Pancreas (tissue), 10 donors: ENCODE measurements around the gene HCRT. TPM values are rescaled to one million over a fixed set of nuclear protein-coding genes. Genes with fewer than 3 reads are reported as not detected.

Source experiments
- ATAC-seq, 4 donors: fragments of 200-7000 bp; cut with Tn5 transposase; one replicate each; pipeline versions ENCODE4 v1.8.0 to v1.9.1; 2020; ENCODE audit warnings: mild to moderate bottlenecking in 4 of 4, moderate library complexity in 4 of 4
- DNase-seq, 6 donors: peaks; one replicate each; pipeline ENCODE4 v3.0.0-alpha.2; 2020
- FAIRE-seq: peaks from 2 replicates; lab custom pipeline; 2012; peaks lifted over from hg19 to GRCh38; lab: Jason Lieb, UNC
- H3K27ac ChIP-seq, 4 donors: fragments of 200-600 bp; sonication (generic); 1 replicate in 3 of 4; 2 replicates in 1 of 4; pipeline versions ENCODE4 v1.5.0 to v1.8.0; 2020
- H3K27me3 ChIP-seq, 4 donors: fragments of 200-600 bp; one replicate each; pipeline ENCODE4 v1.8.0; 2021
- H3K36me3 ChIP-seq, 3 donors: fragments of 200-600 bp; sonication (generic) in 1 of 3; one replicate each; pipeline versions ENCODE4 v1.5.0 to v1.8.0; 2020 to 2021
- H3K4me1 ChIP-seq, 3 donors: fragments of 200-600 bp; one replicate each; pipeline ENCODE4 v1.8.0; 2021
- H3K4me3 ChIP-seq, 4 donors: fragments of 200-600 bp; sonication (generic) in 2 of 4; one replicate each; pipeline versions ENCODE4 v1.5.0 to v1.8.0; 2020 to 2021
- H3K9me3 ChIP-seq, 4 donors: fragments of 200-600 bp; one replicate each; pipeline ENCODE4 v1.8.0; 2021
- WGBS, 2 donors: extraction: QIAGEN DNeasy Blood & Tissue Kit; methylation state at CpG; one replicate each; pipeline ENCODE4 v1.1.7; 2013; 5-methylcytosine and 5-hydroxymethylcytosine counted together
- intact Hi-C, 3 donors: fragments of 100-400 bp; cut with DNase I; formaldehyde crosslinking; loops; one replicate each; pipeline versions ENCODE4 v1.11.1 to v1.14.2; 2022
- polyA plus RNA-seq, 2 donors: library from polyadenylated mRNA; stranded (reverse); fragments of 200-250 nt; gene quantifications; one replicate each; pipeline ENCODE4 v1.2.3, GENCODE V29; 2013
- total RNA-seq, 6 donors: library from RNA; stranded (reverse); fragmentation: NEBNext Ultra II Directional in 4 of 6; extraction: Animal tissue kit (Norgen Biotek cat#: 25700) in 4 of 6; gene quantifications; one replicate each; pipeline versions ENCODE4 v1.2.1 to v1.2.4, GENCODE V29; 2021 to 2023
- TF ChIP-seq, protein P1 (sequence below), 4 donors: fragments of 200-600 bp; sonication (generic) in 3 of 4; IDR thresholded peaks; one replicate each; pipeline versions ENCODE4 v1.5.0 to v1.8.0; 2021; ENCODE audit warnings: antibody characterized with exemption in 4 of 4
- donor health status: healthy with polysubstance abuse.
- donor health status: DM: no; HTN: no; CAD: no; lungs with moderate emphysema.
- donor health status: DM: no; HTN: no; CAD: no.
- donor health status: control.
- donor health status: control.
- donor health status: Bipolar disorder and iron deficiency.
- donor health status: DM: yes; HTN: yes; CAD: no.
- donor health status: DM: no; HTN: no; CAD: no.
- donor health status: DM: no; HTN: no; CAD: no.
- donor health status: DM: yes; HTN: yes; CAD: no.

Gene HCRT
- total and polyA plus RNA-seq, 8 donors, result not detected

DNA sequence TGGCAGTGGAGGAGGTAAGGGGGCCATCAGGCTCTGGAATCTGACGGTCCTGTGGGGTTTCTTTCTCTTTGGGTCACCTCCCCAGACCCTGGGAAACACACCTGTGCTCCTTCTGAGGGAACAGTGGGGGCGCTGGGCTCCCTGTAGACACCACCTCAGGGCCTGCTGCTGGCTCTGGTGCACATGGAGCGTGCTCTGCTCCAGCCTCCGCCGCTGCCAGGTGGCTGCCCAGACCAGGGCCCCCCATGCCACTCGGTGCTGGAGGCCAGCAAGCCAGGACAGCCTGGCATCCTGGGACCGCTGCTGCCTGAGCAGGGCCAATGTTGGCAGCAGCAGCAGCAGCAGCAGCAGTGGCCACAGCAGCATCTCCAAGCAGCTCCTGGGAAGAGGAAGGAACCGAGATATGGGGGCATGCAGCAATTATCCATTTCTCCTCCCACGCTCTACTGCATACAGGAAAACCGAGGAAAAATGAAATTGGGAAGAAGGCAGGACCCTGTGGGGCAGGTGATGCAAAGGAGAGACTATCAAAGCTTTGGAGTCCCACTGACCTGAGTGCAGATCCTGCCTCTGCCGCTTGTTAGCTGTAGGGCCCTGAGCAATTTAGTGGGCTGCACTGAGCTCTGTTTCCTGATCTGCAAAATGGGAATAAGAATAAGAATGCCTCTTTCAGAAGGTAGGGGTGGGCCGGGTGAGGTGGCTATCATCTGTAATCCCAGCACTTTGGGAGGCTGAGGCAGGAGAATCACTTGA is 8.1 kb upstream of the HCRT start:
- TF ChIP-seq, protein P1, sequence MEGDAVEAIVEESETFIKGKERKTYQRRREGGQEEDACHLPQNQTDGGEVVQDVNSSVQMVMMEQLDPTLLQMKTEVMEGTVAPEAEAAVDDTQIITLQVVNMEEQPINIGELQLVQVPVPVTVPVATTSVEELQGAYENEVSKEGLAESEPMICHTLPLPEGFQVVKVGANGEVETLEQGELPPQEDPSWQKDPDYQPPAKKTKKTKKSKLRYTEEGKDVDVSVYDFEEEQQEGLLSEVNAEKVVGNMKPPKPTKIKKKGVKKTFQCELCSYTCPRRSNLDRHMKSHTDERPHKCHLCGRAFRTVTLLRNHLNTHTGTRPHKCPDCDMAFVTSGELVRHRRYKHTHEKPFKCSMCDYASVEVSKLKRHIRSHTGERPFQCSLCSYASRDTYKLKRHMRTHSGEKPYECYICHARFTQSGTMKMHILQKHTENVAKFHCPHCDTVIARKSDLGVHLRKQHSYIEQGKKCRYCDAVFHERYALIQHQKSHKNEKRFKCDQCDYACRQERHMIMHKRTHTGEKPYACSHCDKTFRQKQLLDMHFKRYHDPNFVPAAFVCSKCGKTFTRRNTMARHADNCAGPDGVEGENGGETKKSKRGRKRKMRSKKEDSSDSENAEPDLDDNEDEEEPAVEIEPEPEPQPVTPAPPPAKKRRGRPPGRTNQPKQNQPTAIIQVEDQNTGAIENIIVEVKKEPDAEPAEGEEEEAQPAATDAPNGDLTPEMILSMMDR (IDR thresholded peaks at IDR 0.05), result no peak
- WGBS, 2 donors, result 72 to 84% methylated on average over 12 of the region's 12 CpGs
- FAIRE-seq, result no peak
- intact Hi-C loops, result no loop called here
- peak in 1 of 6 donors; percentile 73 for DNase-seq
- Histone ChIP-seq H3K9me3 (no peaks in the 10 kb centered on the region), H3K36me3 (no peaks in the 10 kb centered on the region), H3K27ac (peak overlapping the region in 1 of 4 donors; percentile 62), H3K27me3 (no peaks in the 10 kb centered on the region), H3K4me1 (peaks cover 0 to 6% (median 5%) of the 10 kb centered on the region in 3 donors), H3K4me3 (peak overlapping the region; percentile 33 to 67 (median 53))
- no peak for ATAC-seq

DNA sequence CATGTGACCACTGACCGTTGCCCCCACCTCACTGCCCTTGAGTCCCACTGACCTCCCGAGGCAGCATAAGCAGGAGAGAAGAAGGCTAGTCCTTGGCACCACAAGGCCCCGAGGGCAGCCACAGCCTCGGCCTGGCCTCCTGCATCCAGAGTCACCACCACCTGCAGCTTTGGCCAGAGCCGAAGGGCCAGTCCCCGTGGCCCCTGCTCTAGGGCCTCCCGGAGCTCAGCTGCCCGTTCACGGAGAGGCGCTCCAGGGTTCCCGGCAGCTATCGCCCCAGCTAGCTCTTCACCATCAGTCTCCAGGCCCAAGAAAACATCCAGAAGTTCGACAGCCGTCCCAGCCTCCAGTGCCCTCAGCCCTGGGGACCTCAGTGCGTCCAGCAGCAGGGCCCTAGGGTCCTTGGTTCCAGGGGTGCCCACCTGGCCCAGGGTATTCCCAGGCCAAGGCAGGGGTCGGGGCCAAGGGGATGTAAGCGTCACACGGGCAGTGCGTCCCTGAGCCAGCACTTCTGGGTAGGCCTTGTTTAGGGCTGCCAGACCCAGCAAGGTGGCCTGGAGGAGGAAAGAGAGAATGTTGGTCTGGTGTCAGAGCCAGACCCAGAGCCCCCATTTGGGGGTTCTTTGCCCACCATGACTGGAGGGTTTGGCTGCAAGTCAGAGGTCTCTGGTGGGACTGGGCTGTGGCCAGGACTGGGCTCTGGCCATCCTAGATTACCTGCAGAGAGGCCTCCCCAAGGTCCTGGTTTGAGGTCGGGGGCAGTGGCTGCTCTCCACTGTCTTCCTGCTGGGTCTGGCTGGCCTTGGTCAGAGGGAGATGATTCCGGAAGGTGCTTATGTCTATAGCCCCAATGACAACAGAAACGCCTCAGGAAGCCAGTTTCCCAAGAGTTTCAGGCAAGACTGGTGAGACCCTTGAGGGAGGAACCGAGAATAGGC is 7.2 kb upstream of the HCRT start:
- ATAC-seq (no peak), FAIRE-seq (no peak), DNase-seq (peak in 1 of 6 donors; percentile 71)
- TF ChIP-seq, protein P1 (IDR thresholded peaks at IDR 0.05), result no peak
- no peak overlapping the region for H3K4me3 ChIP-seq
- H3K27me3 ChIP-seq, result no peaks in the 10 kb centered on the region
- no peaks in the 10 kb centered on the region for H3K36me3 ChIP-seq
- peaks cover 0 to 6% (median 5%) of the 10 kb centered on the region in 3 donors for H3K4me1 ChIP-seq
- 89 to 92% methylated on average over 23 of the region's 23 CpGs for WGBS, 2 donors
- H3K9me3 ChIP-seq, result no peaks in the 10 kb centered on the region
- intact Hi-C loops, result no loop called here
- H3K27ac ChIP-seq, result no peak overlapping the region

DNA sequence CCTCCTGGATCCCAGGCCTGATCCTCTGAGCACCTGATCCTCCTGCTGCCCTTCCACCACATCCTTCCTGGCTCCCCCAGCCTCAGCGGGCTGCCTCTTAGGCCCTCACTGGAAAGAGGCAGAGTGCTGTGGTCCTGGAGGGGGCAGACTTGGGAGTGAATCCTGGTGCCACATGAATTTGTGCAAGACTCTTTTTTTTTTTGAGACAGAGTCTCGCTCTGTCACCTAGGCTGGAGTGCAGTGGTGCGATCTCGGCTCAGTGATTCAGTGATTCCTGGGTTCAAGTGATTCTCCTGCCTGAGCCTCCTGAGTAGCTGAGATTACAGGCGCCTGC is 6.0 kb upstream of the HCRT start:
- ATAC-seq (no peak), DNase-seq (no peak), FAIRE-seq (no peak)
- Histone ChIP-seq H3K9me3 (no peaks in the 10 kb centered on the region), H3K27ac (no peak overlapping the region), H3K4me3 (no peak overlapping the region), H3K36me3 (no peaks in the 10 kb centered on the region), H3K27me3 (no peaks in the 10 kb centered on the region), H3K4me1 (peaks cover 0 to 6% (median 5%) of the 10 kb centered on the region in 3 donors)
- intact Hi-C loops, result loop anchor here in 1 of 3 donors (2.0 kb wide), 1 partner anchor 44 kb away; no protein-coding TSS in a partner anchor
- TF ChIP-seq, protein P1 (IDR thresholded peaks at IDR 0.05), result no peak
- WGBS, 2 donors, result 98% methylated on average over 5 of the region's 5 CpGs

DNA sequence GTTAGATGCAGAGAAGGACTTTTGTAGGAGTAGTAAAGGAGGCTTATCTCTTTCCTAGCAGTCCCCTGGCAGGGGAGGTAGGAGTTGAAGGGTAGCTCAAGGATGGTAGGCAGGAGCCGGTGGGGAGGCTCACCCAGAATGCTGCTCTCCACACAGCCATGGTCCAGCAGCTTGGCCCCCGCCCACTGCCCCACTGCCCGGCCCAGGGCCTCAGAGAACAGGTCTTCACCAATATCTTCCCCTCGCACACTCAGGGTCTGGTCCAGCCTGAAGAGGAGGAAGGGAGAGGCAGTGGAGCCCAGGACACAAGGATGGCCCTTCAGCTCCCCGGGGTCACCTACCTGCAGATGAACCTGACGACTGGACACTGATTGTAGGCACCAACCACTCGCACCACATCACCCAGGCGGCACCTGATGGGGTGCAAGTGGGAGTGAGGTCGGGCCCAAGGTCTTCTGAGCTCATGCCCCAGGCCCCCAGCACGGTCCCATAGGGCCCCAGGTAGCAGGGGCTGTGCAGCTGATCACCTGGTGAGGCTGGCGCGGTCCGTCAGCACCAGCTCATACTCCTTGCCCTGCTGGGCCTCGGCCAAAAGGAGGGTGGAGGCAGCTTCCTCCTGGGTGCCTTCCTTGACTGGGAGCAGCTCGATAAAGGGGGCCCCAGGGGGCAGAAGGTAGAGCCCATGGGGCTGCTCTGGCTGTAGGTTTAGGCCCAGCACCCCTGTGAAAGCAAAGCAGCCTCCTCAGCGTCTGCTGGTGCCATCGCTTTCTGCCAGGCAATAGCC is 5.4 kb upstream of the HCRT start:
- H3K9me3 ChIP-seq, result no peaks in the 10 kb centered on the region
- TF ChIP-seq, protein P1 (IDR thresholded peaks at IDR 0.05), result no peak
- H3K4me1 ChIP-seq, result peaks cover 0 to 6% (median 5%) of the 10 kb centered on the region in 3 donors
- no peaks in the 10 kb centered on the region for H3K36me3 ChIP-seq
- no peaks in the 10 kb centered on the region for H3K27me3 ChIP-seq
- no peak overlapping the region for H3K27ac ChIP-seq
- DNase-seq (peak in 1 of 6 donors; percentile 49), FAIRE-seq (no peak), ATAC-seq (no peak)
- intact Hi-C loops, result loop anchor here in 1 of 3 donors (2.0 kb wide), 1 partner anchor 44 kb away; no protein-coding TSS in a partner anchor
- 87 to 93% methylated on average over 17 of the region's 17 CpGs for WGBS, 2 donors
- H3K4me3 ChIP-seq, result no peak overlapping the region
